OCI-LY3 (cell line): ENCODE data around the gene INO80B.

ENCODE experiments used
- EZH2phosphoT487 ChIP-seq: fragments of 200-600 bp; shearing (Covaris generic); IDR thresholded peaks from 2 replicates; pipeline ENCODE4 v1.6.1; 2018; ENCODE audit warnings: antibody characterized with exemption, mixed run types, low read depth
- TF ChIP-seq, protein P1 (sequence below): fragments of 200-600, 300-600 bp; sonication (generic); IDR thresholded peaks from 2 replicates; pipeline ENCODE4 v1.5.1; 2014; ENCODE audit warnings: antibody characterized with exemption, low read length, low read depth

DNA sequence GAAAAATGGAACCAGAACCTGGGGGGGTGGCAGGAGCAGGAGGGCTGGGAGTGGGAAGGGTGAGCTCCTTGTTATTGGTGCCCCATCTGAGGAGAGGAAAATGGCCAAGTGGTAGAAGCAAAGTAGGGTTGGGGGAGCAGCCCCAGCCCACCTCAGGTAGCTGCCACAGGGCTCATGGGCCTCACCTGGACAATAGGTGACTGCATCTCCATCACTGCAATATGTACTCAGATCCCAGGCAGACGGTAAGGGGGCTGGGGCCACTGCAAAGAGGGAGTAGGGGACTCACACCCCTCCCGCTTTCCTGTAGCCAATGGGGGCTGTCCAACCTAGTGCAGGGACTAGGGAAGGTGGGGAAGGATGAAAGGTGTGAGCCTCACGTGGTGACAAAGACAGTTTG, 37.7 kb upstream of the INO80B start:
- TF ChIP-seq, protein P1, sequence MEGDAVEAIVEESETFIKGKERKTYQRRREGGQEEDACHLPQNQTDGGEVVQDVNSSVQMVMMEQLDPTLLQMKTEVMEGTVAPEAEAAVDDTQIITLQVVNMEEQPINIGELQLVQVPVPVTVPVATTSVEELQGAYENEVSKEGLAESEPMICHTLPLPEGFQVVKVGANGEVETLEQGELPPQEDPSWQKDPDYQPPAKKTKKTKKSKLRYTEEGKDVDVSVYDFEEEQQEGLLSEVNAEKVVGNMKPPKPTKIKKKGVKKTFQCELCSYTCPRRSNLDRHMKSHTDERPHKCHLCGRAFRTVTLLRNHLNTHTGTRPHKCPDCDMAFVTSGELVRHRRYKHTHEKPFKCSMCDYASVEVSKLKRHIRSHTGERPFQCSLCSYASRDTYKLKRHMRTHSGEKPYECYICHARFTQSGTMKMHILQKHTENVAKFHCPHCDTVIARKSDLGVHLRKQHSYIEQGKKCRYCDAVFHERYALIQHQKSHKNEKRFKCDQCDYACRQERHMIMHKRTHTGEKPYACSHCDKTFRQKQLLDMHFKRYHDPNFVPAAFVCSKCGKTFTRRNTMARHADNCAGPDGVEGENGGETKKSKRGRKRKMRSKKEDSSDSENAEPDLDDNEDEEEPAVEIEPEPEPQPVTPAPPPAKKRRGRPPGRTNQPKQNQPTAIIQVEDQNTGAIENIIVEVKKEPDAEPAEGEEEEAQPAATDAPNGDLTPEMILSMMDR: no peak
- TF ChIP-seq EZH2phosphoT487: no peak
